NCI-H1436 treated with DMSO at 0.1 percent for 48 hours (cell line): ENCODE measurements around the gene TIMM10.
"Not testable (repeated sequence)": the region's sequence is repeated elsewhere in the genome, so short reads cannot be mapped to it uniquely, and the experiment has no call there.

Experiments used
- DNase-seq: peaks from one replicate; lab custom pipeline; 2025; lab: John Stamatoyannopoulos, UW

The TIMM10 gene

GRCh38 chr11:57541169-57541568 lies 10.6 kb upstream of the TIMM10 start:
- DNase-seq, result no peak

- DNase-seq, result no peak
Measured at GRCh38 chr11:57539342-57539741, 8.8 kb upstream of the TIMM10 start.

GRCh38 chr11:57536947-57537619 lies 6.5 kb upstream of the TIMM10 start, which contains the start of gene SMTNL1:
Gene SMTNL1, plus strand, starts transcription at chr11:57537595. Its CDS starts 5,048 bp downstream, at chr11:57542643.
- DNase-seq, result no peak

- DNase-seq, result not testable (repeated sequence)
Measured at GRCh38 chr11:57534449-57534848, 3.9 kb upstream of the TIMM10 start.

GRCh38 chr11:57530215-57530595 lies 349 bp downstream of the TIMM10 start:
- DNase-seq, result no peak

GRCh38 chr11:57529012-57529411 lies 1.5 kb downstream of the TIMM10 start:
- no peak for DNase-seq

GRCh38 chr11:57527056-57527631 lies 3.4 kb downstream of the TIMM10 start:
- no peak for DNase-seq

GRCh38 chr11:57523419-57523818 lies 7.1 kb downstream of the TIMM10 start:
- no peak for DNase-seq

GRCh38 chr11:57521116-57521515 lies 9.4 kb downstream of the TIMM10 start:
- no peak for DNase-seq

- no peak for DNase-seq
Measured at GRCh38 chr11:57516061-57516443, 14.5 kb downstream of the TIMM10 start.

- no peak for DNase-seq
Measured at GRCh38 chr11:57515332-57516060, 15.1 kb downstream of the TIMM10 start, which contains the start of gene SLC43A1. Gene SLC43A1, minus strand, starts transcription at chr11:57515702. Its CDS starts 1,591 bp downstream, at chr11:57514111.

- no peak for DNase-seq
Measured at GRCh38 chr11:57514538-57515331, 15.8 kb downstream of the TIMM10 start.

GRCh38 chr11:57513911-57514537 lies 16.5 kb downstream of the TIMM10 start:
- no peak for DNase-seq

- no peak for DNase-seq
Measured at GRCh38 chr11:57513452-57513795, 17.1 kb downstream of the TIMM10 start.

GRCh38 chr11:57512646-57513451 lies 17.7 kb downstream of the TIMM10 start:
- no peak for DNase-seq

GRCh38 chr11:57511741-57512430 lies 18.7 kb downstream of the TIMM10 start:
- no peak for DNase-seq

- no peak for DNase-seq
Measured at GRCh38 chr11:57508341-57509170, 22.0 kb downstream of the TIMM10 start.

GRCh38 chr11:57506522-57506921 lies 24.0 kb downstream of the TIMM10 start:
- DNase-seq, result no peak

GRCh38 chr11:57504511-57504910 lies 26.0 kb downstream of the TIMM10 start:
- no peak for DNase-seq

GRCh38 chr11:57502870-57503269 lies 27.7 kb downstream of the TIMM10 start:
- DNase-seq, result no peak
